Neuronal stem cell (in vitro differentiated cells): ENCODE data around the gene SMARCA2.

Source experiments
- DNase-seq: peaks from one replicate; pipeline ENCODE4 v3.0.0-alpha.2; 2013; ENCODE audit warnings: low spot score
- H2AFZ ChIP-seq: one replicate; pipeline ENCODE4 v1.6.1; 2013; ENCODE audit warnings: mild to moderate bottlenecking, low read length, inconsistent platforms
- H2AK5ac ChIP-seq: 2 replicates; pipeline ENCODE4 v1.6.1; 2013; ENCODE audit warnings: low read depth, mild to moderate bottlenecking, inconsistent platforms, low read length, moderate library complexity, mixed read lengths
- H2BK120ac ChIP-seq: 2 replicates; pipeline ENCODE4 v1.6.1; 2013; ENCODE audit warnings: low read depth, mild to moderate bottlenecking, inconsistent platforms, low read length, moderate library complexity, mixed read lengths
- H2BK12ac ChIP-seq: one replicate; pipeline ENCODE4 v1.6.1; 2013; ENCODE audit warnings: low read length, inconsistent platforms
- H2BK15ac ChIP-seq: 2 replicates; pipeline ENCODE4 v1.6.1; 2013; ENCODE audit warnings: mild to moderate bottlenecking, low read length, inconsistent platforms, mixed read lengths
- H2BK5ac ChIP-seq: one replicate; pipeline ENCODE4 v1.6.1; 2013; ENCODE audit warnings: inconsistent platforms, mild to moderate bottlenecking, low read length, moderate library complexity
- H3K14ac ChIP-seq: one replicate; pipeline ENCODE4 v1.6.1; 2013; ENCODE audit warnings: low read length, inconsistent platforms
- H3K18ac ChIP-seq: 2 replicates; pipeline ENCODE4 v1.6.1; 2013; ENCODE audit warnings: low read length, inconsistent platforms
- H3K23ac ChIP-seq: 2 replicates; pipeline ENCODE4 v1.6.1; 2013; ENCODE audit warnings: low read depth, mild to moderate bottlenecking, mixed read lengths, low read length, inconsistent platforms; ENCODE audit not compliant: poor library complexity
- H3K27ac ChIP-seq: replicated peaks from 3 replicates; pipeline ENCODE4 v1.5.1; 2013; ENCODE audit warnings: low read length, inconsistent platforms
- H3K27me3 ChIP-seq, 3 experiments: 2 replicates each; pipeline ENCODE4 v1.6.1; 2013; ENCODE audit warnings: low read length in 3 of 3, mild to moderate bottlenecking in 2 of 3, inconsistent platforms in 1 of 3, low read depth in 1 of 3, mixed read lengths in 1 of 3, moderate library complexity in 1 of 3; ENCODE audit not compliant: control insufficient read depth in 3 of 3, insufficient read depth in 3 of 3
- H3K36me3 ChIP-seq, 2 donors: replicated peaks in 1 of 2; 2 replicates each; pipeline ENCODE4 v1.6.1; 2013; ENCODE audit warnings: low read length in 2 of 2; ENCODE audit not compliant: control insufficient read depth in 2 of 2, insufficient read depth in 2 of 2
- H3K4ac ChIP-seq: 2 replicates; pipeline ENCODE4 v1.6.1; 2013; ENCODE audit warnings: inconsistent platforms, mild to moderate bottlenecking, low read length, moderate library complexity
- H3K4me1 ChIP-seq, 2 donors: 1 replicate in 1 of 2; 2 replicates in 1 of 2; pipeline ENCODE4 v1.6.1; 2013; ENCODE audit warnings: low read length in 2 of 2, low read depth in 1 of 2; ENCODE audit not compliant: control insufficient read depth in 2 of 2, insufficient read depth in 1 of 2
- H3K4me2 ChIP-seq: one replicate; pipeline ENCODE4 v1.6.1; 2013; ENCODE audit warnings: mild to moderate bottlenecking, low read length, inconsistent platforms; ENCODE audit not compliant: insufficient read depth, poor library complexity, severe bottlenecking
- H3K4me3 ChIP-seq, 2 donors: 2 replicates each; pipeline ENCODE4 v1.5.1; 2013; ENCODE audit warnings: low read length in 2 of 2, mild to moderate bottlenecking in 2 of 2, inconsistent platforms in 1 of 2, moderate library complexity in 1 of 2
- H3K79me1 ChIP-seq: one replicate; pipeline ENCODE4 v1.6.1; 2013; ENCODE audit warnings: low read depth, mild to moderate bottlenecking, inconsistent platforms, low read length, moderate library complexity
- H3K9ac ChIP-seq: one replicate; pipeline ENCODE4 v1.6.1; 2013; ENCODE audit warnings: mild to moderate bottlenecking, low read depth, low read length, inconsistent platforms; ENCODE audit not compliant: poor library complexity
- H3K9me3 ChIP-seq, 2 donors: replicated peaks in 1 of 2; 2 replicates each; pipeline versions ENCODE3 to v1.6.1; 2013; ENCODE audit warnings: low read length in 2 of 2, mild to moderate bottlenecking in 2 of 2, inconsistent platforms in 1 of 2, low read depth in 1 of 2, mixed read lengths in 1 of 2, moderate library complexity in 1 of 2; ENCODE audit not compliant: control insufficient read depth in 2 of 2, insufficient read depth in 1 of 2
- H4K8ac ChIP-seq: one replicate; pipeline ENCODE4 v1.6.1; 2013; ENCODE audit warnings: low read depth, mild to moderate bottlenecking, inconsistent platforms, low read length, moderate library complexity
- H4K91ac ChIP-seq: one replicate; pipeline ENCODE4 v1.6.1; 2013; ENCODE audit warnings: low read length, low read depth, mild to moderate bottlenecking, inconsistent platforms; ENCODE audit not compliant: poor library complexity
- WGBS, 2 donors: extraction: QIAGEN DNeasy Blood & Tissue Kit; methylation state at CpG; one replicate each; pipeline ENCODE4 v1.1.7; 2013; ENCODE audit warnings: missing lambda C conversion rate in 2 of 2, mixed read lengths in 1 of 2; ENCODE audit not compliant: insufficient read length in 2 of 2, insufficient replicate concordance in 1 of 2; ENCODE audit errors: extremely low coverage in 2 of 2; 5-methylcytosine and 5-hydroxymethylcytosine counted together

SMARCA2 gene

DNA sequence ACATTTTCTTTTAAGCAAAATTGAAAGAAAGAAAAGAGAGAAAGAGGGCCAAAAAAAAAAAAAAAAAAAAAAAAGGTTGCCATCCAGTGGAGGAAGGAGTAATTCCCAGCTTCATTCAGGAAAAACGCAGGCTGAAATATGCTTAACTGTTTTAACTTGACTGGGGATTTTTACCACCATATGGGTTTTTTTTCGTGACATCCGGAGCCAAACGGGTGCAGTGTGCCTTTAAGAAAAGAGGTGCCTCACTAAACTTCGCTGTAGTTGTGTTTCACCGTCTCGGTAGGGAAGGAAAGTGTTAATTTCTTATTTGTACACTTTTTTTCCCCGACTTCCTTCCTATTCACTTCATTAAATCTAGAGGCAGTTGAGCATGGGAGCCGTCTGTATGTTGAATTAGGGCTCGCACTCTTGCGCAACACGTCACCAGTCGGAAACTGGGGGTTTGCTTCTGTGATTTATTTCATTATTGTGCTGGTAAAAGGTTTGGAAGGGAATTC lies 143.0 kb downstream of the SMARCA2 start:
- H2BK5ac ChIP-seq: no peak overlapping the region
- H2BK12ac ChIP-seq: no peak overlapping the region
- no peak overlapping the region for H2BK15ac ChIP-seq
- H3K4me2 ChIP-seq: peak overlapping the region; percentile 36
- no peaks in the 10 kb centered on the region for H3K27me3 ChIP-seq
- peaks cover 12 to 19% of the 10 kb centered on the region in 2 donors for H3K4me1 ChIP-seq
- H2BK120ac ChIP-seq: no peak overlapping the region
- no CpG with 5 or more reads among the region's 13 CpGs for WGBS, 2 donors
- H3K27ac ChIP-seq: no peak overlapping the region
- no peak overlapping the region for H3K9ac ChIP-seq
- no peak overlapping the region for H2AK5ac ChIP-seq
- H3K18ac ChIP-seq: no peak overlapping the region
- H3K36me3 ChIP-seq: no peaks in the 10 kb centered on the region
- no peak for DNase-seq
- no peaks in the 10 kb centered on the region for H3K79me1 ChIP-seq
- no peaks in the 10 kb centered on the region for H3K9me3 ChIP-seq
- no peak overlapping the region for H3K14ac ChIP-seq
- no peak overlapping the region for H4K8ac ChIP-seq
- H2AFZ ChIP-seq: peak overlapping the region; percentile 86
- no peak overlapping the region for H3K4ac ChIP-seq
- H3K23ac ChIP-seq: no peak overlapping the region
- no peak overlapping the region for H4K91ac ChIP-seq
- peak overlapping the region in 1 of 2 donors; percentile 44 for H3K4me3 ChIP-seq

DNA sequence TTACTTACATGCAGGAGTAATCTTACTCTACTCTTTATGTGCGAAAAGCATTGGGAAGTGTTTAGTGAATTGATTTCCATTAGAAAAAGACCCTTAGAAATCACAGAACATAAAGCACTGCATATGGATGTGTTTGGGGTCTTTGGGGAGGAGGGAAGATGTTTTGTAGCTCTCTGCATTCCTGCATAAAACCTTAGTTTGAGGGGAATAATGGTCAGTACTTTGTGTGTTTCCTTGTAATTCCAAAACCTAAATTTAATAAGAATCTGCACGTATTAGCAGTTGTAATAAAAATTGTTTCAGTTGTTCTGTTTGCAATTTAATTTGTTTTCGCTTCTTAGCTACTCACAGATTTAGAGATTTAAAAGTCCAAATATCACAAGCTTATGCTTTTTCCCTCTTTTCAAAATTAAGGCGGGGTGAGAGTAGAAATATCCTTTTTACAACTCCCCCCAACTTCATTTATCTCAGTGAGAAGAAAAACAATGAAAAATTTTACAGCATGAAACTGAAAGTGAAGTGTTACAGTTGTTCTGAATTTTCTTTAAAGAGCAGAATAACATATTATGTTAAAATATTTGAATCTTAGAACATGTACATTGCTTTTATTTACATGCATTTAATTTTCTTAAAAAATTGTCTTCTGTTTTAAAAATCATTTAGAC lies 143.8 kb downstream of the SMARCA2 start:
- DNase-seq: no peak
- Histone ChIP-seq H3K23ac (no peak overlapping the region), H2BK15ac (no peak overlapping the region), H2BK12ac (no peak overlapping the region), H3K4ac (no peak overlapping the region), H3K27me3 (no peaks in the 10 kb centered on the region), H3K4me2 (no peak overlapping the region), H3K18ac (no peak overlapping the region), H3K9ac (no peak overlapping the region), H3K79me1 (no peaks in the 10 kb centered on the region), H2AFZ (peak overlapping the region; percentile 86), H3K27ac (no peak overlapping the region), H2AK5ac (no peak overlapping the region), H3K9me3 (no peaks in the 10 kb centered on the region), H4K8ac (no peak overlapping the region), H2BK120ac (no peak overlapping the region), H3K14ac (no peak overlapping the region), H3K4me3 (peak overlapping the region in 1 of 2 donors; percentile 44), H3K36me3 (peaks cover 0 to under 1% of the 10 kb centered on the region in 2 donors), H2BK5ac (no peak overlapping the region), H4K91ac (no peak overlapping the region), H3K4me1 (peaks cover 12 to 19% of the 10 kb centered on the region in 2 donors)
- no CpG with 5 or more reads among the region's 4 CpGs for WGBS, 2 donors

DNA sequence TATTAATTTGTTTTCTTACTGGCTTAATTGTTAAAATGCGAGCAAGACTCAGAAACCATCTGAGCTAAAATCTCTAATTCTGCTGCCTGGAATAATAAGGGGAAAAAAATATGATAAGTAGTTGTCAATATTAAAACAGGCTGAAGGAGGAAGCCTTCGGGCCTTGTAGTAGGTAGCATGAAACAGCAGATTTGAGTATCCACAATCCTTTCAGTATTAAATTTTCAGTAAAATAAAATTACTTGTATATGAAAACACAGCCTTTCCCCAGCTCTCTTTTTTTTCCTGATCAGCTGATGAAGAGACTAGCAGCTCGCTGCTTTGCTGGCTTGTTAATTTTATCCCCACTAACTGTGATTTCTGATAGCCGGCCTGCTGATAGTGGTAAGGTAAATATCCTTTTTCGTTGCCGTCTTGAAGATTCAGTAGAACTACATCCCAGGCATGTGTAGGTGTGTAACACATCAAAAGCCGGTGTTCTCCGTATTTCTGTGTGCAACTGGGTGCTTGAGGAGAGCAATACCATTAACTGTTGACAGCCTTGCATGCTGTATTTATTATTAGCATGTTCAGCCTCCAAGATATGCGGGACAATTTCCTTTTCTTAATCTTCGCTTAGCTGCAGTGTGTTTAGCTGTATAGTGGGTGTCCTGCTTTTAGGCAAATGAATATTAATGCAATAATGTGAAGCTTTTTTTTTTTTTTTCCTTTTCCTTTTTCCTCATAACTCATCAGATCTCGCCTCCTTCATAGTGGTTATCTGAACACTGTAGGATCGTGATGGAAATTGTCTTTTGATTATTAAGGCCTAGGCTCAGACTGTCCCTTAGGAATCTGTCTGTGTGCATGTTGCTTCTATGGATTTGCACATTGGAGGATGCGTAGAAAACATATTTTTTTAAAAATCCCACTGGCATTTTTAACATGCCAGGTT lies 144.6 kb downstream of the SMARCA2 start:
- Histone ChIP-seq H3K23ac (no peak overlapping the region), H2BK12ac (no peak overlapping the region), H2BK120ac (no peak overlapping the region), H4K91ac (no peak overlapping the region), H3K27ac (no peak overlapping the region), H3K36me3 (peaks cover 0 to 4% of the 10 kb centered on the region in 2 donors), H3K14ac (no peak overlapping the region), H3K4me3 (peak overlapping the region in 1 of 2 donors; percentile 44), H3K9ac (no peak overlapping the region), H3K9me3 (no peaks in the 10 kb centered on the region), H2AFZ (peak overlapping the region; percentile 73), H3K18ac (no peak overlapping the region), H2AK5ac (no peak overlapping the region), H3K4ac (no peak overlapping the region), H3K4me1 (peaks cover 12 to 19% of the 10 kb centered on the region in 2 donors), H4K8ac (no peak overlapping the region), H3K4me2 (no peak overlapping the region), H3K27me3 (no peaks in the 10 kb centered on the region), H2BK5ac (no peak overlapping the region), H2BK15ac (no peak overlapping the region), H3K79me1 (no peaks in the 10 kb centered on the region)
- DNase-seq: no peak
- no CpG with 5 or more reads among the region's 13 CpGs for WGBS, 2 donors

DNA sequence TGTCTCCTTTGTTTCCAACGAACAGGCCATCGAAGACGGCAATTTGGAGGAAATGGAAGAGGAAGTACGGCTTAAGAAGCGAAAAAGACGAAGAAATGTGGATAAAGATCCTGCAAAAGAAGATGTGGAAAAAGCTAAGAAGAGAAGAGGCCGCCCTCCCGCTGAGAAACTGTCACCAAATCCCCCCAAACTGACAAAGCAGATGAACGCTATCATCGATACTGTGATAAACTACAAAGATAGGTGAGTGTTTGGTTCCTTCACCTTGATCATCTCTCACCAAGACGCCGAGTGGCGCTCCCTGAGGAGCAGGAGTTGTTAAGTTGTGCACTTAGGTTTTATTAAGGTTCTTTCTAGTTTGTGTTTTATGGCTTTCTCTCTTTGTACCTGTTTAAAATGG lies 146.5 kb downstream of the SMARCA2 start:
- Histone ChIP-seq H2BK12ac (no peak overlapping the region), H2BK120ac (no peak overlapping the region), H3K4me3 (no peak overlapping the region), H3K9me3 (no peaks in the 10 kb centered on the region), H3K23ac (no peak overlapping the region), H3K27me3 (no peaks in the 10 kb centered on the region), H2BK5ac (no peak overlapping the region), H3K4me2 (no peak overlapping the region), H2AFZ (no peak overlapping the region), H4K8ac (no peak overlapping the region), H3K4me1 (peaks cover 12 to 19% of the 10 kb centered on the region in 2 donors), H3K4ac (no peak overlapping the region), H3K27ac (no peak overlapping the region), H3K79me1 (no peaks in the 10 kb centered on the region), H3K18ac (no peak overlapping the region), H3K14ac (no peak overlapping the region), H3K9ac (no peak overlapping the region), H3K36me3 (peaks cover 0 to 4% of the 10 kb centered on the region in 2 donors), H2BK15ac (no peak overlapping the region), H4K91ac (no peak overlapping the region), H2AK5ac (no peak overlapping the region)
- WGBS, 2 donors: 100% methylated on average over 3 of the region's 13 CpGs; no CpG with 5 or more reads in 1 of the 2 donors
- no peak for DNase-seq
